ENCODE measurements around the gene KRTAP10-5. TPM values are rescaled to one million over a fixed set of nuclear protein-coding genes. Genes with fewer than 3 reads are reported as not detected.

Gene KRTAP10-5
- total RNA-seq, 5 donors from 2014 or later (not counting 1 experiment from before 2014, with no cell fraction given), result not detected

DNA sequence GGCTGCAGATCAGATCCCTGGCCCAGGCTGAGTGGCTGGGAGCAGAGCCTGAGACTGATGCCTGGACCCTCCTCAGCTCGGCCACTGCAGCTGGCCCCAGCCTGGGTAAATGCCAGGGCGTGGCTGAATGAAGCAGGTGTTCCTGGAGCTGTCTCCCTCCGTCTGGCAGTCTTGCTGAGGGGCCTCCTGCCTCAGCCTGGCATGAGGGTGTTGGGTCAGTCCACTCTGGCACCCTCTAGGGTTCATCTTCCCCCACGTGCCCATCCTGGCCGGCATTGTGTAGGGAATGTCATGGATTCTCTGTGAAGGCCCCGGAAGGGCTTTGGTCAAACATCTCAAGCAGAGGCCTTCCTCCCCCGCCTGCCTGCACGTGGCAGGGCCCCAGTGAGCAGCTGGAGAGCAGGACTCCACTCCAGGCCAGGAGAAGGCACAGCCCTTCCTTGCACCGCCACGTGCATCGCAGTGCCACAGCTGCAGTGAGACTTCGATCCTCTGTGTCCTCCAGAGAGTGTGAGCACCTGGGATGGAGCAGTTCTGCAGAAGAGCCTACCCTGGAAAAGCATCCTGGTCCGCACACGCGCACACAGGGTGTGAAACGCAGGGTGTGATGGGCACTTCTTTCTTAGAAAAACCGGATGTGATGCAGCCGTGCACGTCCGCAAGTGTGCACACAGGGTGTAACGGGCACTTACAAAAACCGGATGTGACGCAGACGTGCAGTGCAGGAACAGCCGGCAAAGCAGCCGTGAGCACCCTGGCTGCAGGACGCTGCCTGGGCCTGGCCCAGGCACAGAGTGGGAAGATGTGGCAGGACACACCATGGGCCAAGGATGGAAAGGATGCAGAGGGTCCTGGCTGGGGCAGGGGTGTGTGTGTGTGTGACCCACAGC, 11.5 kb downstream of the KRTAP10-5 start:
- ATAC-seq (replicated peaks in 1 of 4), result no peak

DNA sequence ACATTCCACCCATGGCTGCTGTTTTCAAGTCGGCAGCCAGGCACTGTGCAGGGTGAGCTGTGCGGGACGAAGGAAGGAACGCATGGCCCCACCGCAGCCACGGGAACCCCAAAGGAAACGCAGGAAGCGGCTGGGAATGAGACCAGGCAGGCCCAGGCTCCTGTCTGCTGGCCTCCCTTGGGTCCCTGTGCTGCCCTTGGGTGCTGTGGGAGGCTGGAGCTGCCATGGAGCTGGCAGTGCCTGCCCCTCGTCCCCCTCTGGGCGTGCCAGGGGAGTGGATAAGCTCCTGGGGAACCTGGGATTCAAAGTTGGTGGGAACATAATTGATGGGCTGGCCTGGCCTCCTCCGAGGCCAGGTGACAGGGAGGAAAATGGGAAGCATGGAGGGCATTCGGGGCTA, 12.1 kb downstream of the KRTAP10-5 start:
- Mint-ChIP-seq H3K27me3 (peaks cover 3 to 5% of the 10 kb centered on the region in 2 donors), H3K9me3 (peaks cover 0 to 2% (median 2%) of the 10 kb centered on the region in 3 donors), H3K4me1 (peaks cover 10 to 17% (median 14%) of the 10 kb centered on the region in 3 donors), H3K4me3 (no peak overlapping the region), H3K27ac (no peak overlapping the region), H3K36me3 (no peaks in the 10 kb centered on the region)
- peaks cover 0 to 28% of the 10 kb centered on the region in 2 experiments for H3K27me3 ChIP-seq (replicated peaks in 1 of 2; ENCODE audit: control insufficient read depth in 2 of 2, extremely low read depth in 1 of 2, insufficient read depth in 2 of 2, low read length in 1 of 2)
- ATAC-seq (replicated peaks in 1 of 4), result no peak
- no peaks in the 10 kb centered on the region for H3K36me3 ChIP-seq (ENCODE audit: control insufficient read depth in 2 of 2, extremely low read depth in 1 of 2, insufficient read depth in 1 of 2, low read length in 1 of 2)
- no peak overlapping the region for H3K27ac ChIP-seq (ENCODE audit: low read length)
- CTCF ChIA-PET, result interaction anchor here in 1 of 2 donors (0.5 kb wide), 1 partner anchor 92 kb away, joined by 3 read pairs; no protein-coding TSS in a partner anchor
- no peaks in the 10 kb centered on the region for H3K9me3 ChIP-seq
- peak in 1 of 35 experiments; percentile 19 for DNase-seq
- POLR2A ChIA-PET, result no interaction called here
- no peak overlapping the region for H3K4me3 ChIP-seq (ENCODE audit: control insufficient read depth in 1 of 2, extremely low read depth in 1 of 2, low read length in 1 of 2)
- 79% methylated on average over 10 of the region's 12 CpGs for WGBS (ENCODE audit: insufficient coverage)
- H3K4me1 ChIP-seq (ENCODE audit: control insufficient read depth in 1 of 2, extremely low read depth in 1 of 2, insufficient read depth in 2 of 2, low read length in 2 of 2), result no peaks in the 10 kb centered on the region

More for the DNA sequence above, 11.5 kb downstream of the KRTAP10-5 start:
- H3K9me3 Mint-ChIP-seq, result no peaks in the 10 kb centered on the region
- 82% methylated on average over 27 of the region's 27 CpGs for WGBS (ENCODE audit: insufficient coverage)
- H3K4me3 Mint-ChIP-seq, result no peak overlapping the region
- CTCF ChIA-PET, result interaction anchor here in 1 of 2 donors (0.5 kb wide), 1 partner anchor 92 kb away, joined by 3 read pairs; no protein-coding TSS in a partner anchor
- H3K36me3 Mint-ChIP-seq, result no peaks in the 10 kb centered on the region
- DNase-seq, result peak in 1 of 35 experiments; percentile 9
- no peaks in the 10 kb centered on the region for H3K4me1 ChIP-seq (ENCODE audit: control insufficient read depth in 1 of 2, extremely low read depth in 1 of 2, insufficient read depth in 2 of 2, low read length in 2 of 2)
- H3K9me3 ChIP-seq, result no peaks in the 10 kb centered on the region
- H3K4me3 ChIP-seq (ENCODE audit: control insufficient read depth in 1 of 2, extremely low read depth in 1 of 2, low read length in 1 of 2), result no peak overlapping the region
- no peak overlapping the region for H3K27ac ChIP-seq (ENCODE audit: low read length)
- H3K27me3 Mint-ChIP-seq, result peaks cover 3 to 5% of the 10 kb centered on the region in 2 donors
- H3K36me3 ChIP-seq (ENCODE audit: control insufficient read depth in 2 of 2, extremely low read depth in 1 of 2, insufficient read depth in 1 of 2, low read length in 1 of 2), result no peaks in the 10 kb centered on the region
- H3K27ac Mint-ChIP-seq, result no peak overlapping the region
- peaks cover 10 to 17% (median 14%) of the 10 kb centered on the region in 3 donors for H3K4me1 Mint-ChIP-seq
- H3K27me3 ChIP-seq (replicated peaks in 1 of 2; ENCODE audit: control insufficient read depth in 2 of 2, extremely low read depth in 1 of 2, insufficient read depth in 2 of 2, low read length in 1 of 2), result peaks cover 0 to 31% of the 10 kb centered on the region in 2 experiments
- POLR2A ChIA-PET, result no interaction called here

DNA sequence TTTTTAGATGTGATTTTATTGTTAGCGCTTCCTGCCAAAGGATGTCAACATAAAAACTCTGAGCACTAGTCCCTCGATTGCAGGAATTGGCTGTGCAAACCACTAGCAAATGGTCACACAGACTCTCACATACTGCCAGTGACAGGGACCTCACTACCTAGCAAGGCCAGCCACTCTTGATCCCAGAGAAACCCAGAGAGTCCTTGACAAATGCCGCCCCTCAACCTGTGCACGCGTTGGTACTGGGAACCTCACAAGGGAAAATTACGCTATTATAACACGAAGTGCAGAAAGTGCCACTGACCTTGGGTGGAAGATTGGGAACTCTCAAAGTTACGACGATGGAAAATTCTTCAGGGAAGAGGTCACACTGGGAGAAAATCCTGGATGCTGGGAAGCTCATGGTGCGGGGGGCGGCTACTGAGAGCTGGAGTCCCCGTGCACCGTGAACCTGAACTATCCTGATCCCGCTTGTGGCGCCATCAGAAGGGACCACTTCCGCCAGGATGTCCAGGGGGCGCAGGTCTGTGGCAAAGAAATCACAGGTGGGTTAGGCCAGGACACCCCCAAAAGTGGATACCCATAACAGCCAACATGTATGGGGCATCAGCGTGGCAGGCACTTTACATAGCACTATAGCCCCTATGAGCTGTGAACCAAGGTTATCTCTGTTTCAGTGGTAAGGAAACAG, 12.8 kb downstream of the KRTAP10-5 start:
- Mint-ChIP-seq H3K9me3 (peaks cover 0 to 8% (median 2%) of the 10 kb centered on the region in 3 donors), H3K27ac (no peak overlapping the region), H3K4me3 (no peak overlapping the region), H3K27me3 (peaks cover 3 to 5% of the 10 kb centered on the region in 2 donors), H3K4me1 (peaks cover 10 to 17% (median 14%) of the 10 kb centered on the region in 3 donors), H3K36me3 (no peaks in the 10 kb centered on the region)
- ChIA-PET POLR2A (no interaction called here), CTCF (no interaction called here)
- Histone ChIP-seq H3K9me3 (no peaks in the 10 kb centered on the region), H3K4me3 (ENCODE audit: control insufficient read depth in 1 of 2, extremely low read depth in 1 of 2, low read length in 1 of 2) (no peak overlapping the region), H3K27ac (ENCODE audit: low read length) (no peak overlapping the region), H3K4me1 (ENCODE audit: control insufficient read depth in 1 of 2, extremely low read depth in 1 of 2, insufficient read depth in 2 of 2, low read length in 2 of 2) (no peaks in the 10 kb centered on the region), H3K36me3 (ENCODE audit: control insufficient read depth in 2 of 2, extremely low read depth in 1 of 2, insufficient read depth in 1 of 2, low read length in 1 of 2) (no peaks in the 10 kb centered on the region), H3K27me3 (replicated peaks in 1 of 2; ENCODE audit: control insufficient read depth in 2 of 2, extremely low read depth in 1 of 2, insufficient read depth in 2 of 2, low read length in 1 of 2) (peaks cover 0 to 22% of the 10 kb centered on the region in 2 experiments)
- ATAC-seq (replicated peaks in 1 of 4) (no peak), DNase-seq (no peak)
- WGBS (ENCODE audit: insufficient coverage), result 96% methylated on average over 11 of the region's 18 CpGs

DNA sequence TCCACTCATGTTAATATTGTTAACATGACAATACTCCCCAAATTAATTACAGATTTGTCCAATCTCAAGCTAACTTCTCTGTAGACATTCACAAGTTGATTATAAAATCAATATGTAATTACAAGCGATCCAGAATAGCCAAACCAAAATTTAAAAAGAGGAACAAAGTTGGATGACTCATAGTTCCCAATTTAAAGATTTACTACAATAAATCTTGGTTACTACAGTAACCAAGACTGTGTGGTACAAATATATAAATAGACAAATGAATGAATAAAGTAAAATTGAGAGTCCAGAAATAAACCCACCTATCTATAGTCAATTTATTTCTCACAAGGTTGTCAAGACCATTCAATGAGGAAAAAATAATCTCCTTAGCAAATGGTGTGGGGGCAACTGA, 14.0 kb downstream of the KRTAP10-5 start:
- CTCF ChIA-PET, result no interaction called here
- H3K9me3 ChIP-seq, result no peaks in the 10 kb centered on the region
- Mint-ChIP-seq H3K27me3 (peaks cover 2 to 3% of the 10 kb centered on the region in 2 donors), H3K27ac (no peak overlapping the region), H3K9me3 (peaks cover 0 to 19% (median 11%) of the 10 kb centered on the region in 3 donors), H3K4me1 (peaks cover 10 to 17% (median 14%) of the 10 kb centered on the region in 3 donors), H3K4me3 (no peak overlapping the region), H3K36me3 (peaks cover 9% of the 10 kb centered on the region)
- no peak for DNase-seq
- no peaks in the 10 kb centered on the region for H3K36me3 ChIP-seq (ENCODE audit: control insufficient read depth in 2 of 2, extremely low read depth in 1 of 2, insufficient read depth in 1 of 2, low read length in 1 of 2)
- POLR2A ChIA-PET, result no interaction called here
- ATAC-seq (replicated peaks in 1 of 4), result no peak
- H3K4me3 ChIP-seq (ENCODE audit: control insufficient read depth in 1 of 2, extremely low read depth in 1 of 2, low read length in 1 of 2), result no peak overlapping the region
- peaks cover 0 to 18% of the 10 kb centered on the region in 2 experiments for H3K27me3 ChIP-seq (replicated peaks in 1 of 2; ENCODE audit: control insufficient read depth in 2 of 2, extremely low read depth in 1 of 2, insufficient read depth in 2 of 2, low read length in 1 of 2)
- H3K4me1 ChIP-seq (ENCODE audit: control insufficient read depth in 1 of 2, extremely low read depth in 1 of 2, insufficient read depth in 2 of 2, low read length in 2 of 2), result no peaks in the 10 kb centered on the region
- no CpG with 5 or more reads among the region's 1 CpG for WGBS (ENCODE audit: insufficient coverage)
- H3K27ac ChIP-seq (ENCODE audit: low read length), result no peak overlapping the region

DNA sequence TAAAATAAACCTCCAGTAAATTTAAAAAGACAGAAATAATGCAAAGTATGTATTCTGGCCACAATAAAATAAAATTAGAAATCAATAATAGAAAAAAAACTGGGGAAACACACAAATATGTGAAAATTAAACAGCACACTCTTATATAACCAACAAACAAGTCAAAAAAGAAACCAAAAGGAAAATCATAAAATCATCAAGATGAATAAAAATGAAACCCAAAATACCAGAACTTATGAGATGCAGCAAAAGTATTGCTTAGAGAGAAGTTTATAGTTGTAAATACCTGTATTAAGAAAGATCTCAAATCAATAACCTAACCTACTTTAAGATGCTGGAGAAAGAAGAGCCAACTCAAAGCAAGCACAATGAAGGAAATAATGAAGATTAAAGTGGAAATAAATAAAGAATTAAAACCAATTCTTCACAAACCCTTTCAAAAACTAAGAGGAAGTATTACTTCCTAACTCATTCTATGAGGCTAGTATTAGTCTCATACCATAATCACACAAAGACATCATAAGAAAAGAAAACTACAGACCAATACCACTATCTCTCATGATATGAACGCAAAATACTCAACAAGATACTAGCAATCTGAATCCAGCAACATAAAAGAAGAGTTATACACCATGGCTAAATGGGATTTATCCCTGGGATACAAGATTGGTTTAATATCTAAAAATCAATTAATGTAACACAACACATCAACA, 15.4 kb downstream of the KRTAP10-5 start:
- ATAC-seq (replicated peaks in 1 of 4), result no peak
- H3K27ac ChIP-seq (ENCODE audit: low read length), result peak overlapping the region; percentile 48
- peaks cover 0 to 3% of the 10 kb centered on the region in 2 donors for H3K27me3 Mint-ChIP-seq

DNA sequence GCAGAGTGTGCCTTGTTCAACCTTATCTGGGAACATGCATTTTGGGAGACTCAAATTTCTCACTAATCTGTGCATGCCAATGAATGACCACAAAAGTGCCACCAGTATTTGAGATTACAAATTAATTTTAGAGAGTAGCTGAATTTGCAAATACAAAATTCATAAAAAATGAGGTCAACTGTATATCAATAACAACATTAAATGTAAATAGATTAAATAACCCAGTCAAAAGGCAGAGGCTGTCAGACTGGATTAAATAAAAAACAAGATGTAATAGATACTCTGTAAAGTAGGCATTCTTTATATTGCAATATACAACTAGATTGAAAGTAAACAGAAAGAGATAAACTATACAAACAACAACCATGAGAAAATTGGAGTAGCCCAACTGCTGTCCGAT, 16.3 kb downstream of the KRTAP10-5 start:
- ChIA-PET POLR2A (no interaction called here), CTCF (no interaction called here)
- Histone ChIP-seq H3K4me3 (ENCODE audit: control insufficient read depth in 1 of 2, extremely low read depth in 1 of 2, low read length in 1 of 2) (no peak overlapping the region), H3K36me3 (ENCODE audit: control insufficient read depth in 2 of 2, extremely low read depth in 1 of 2, insufficient read depth in 1 of 2, low read length in 1 of 2) (no peaks in the 10 kb centered on the region), H3K27ac (ENCODE audit: low read length) (peak overlapping the region; percentile 48), H3K4me1 (ENCODE audit: control insufficient read depth in 1 of 2, extremely low read depth in 1 of 2, insufficient read depth in 2 of 2, low read length in 2 of 2) (no peaks in the 10 kb centered on the region), H3K9me3 (no peaks in the 10 kb centered on the region), H3K27me3 (replicated peaks in 1 of 2; ENCODE audit: control insufficient read depth in 2 of 2, extremely low read depth in 1 of 2, insufficient read depth in 2 of 2, low read length in 1 of 2) (peaks cover 0 to 6% of the 10 kb centered on the region in 2 experiments)
- Mint-ChIP-seq H3K27ac (peak overlapping the region in 1 of 2 donors; percentile 87), H3K4me3 (no peak overlapping the region), H3K4me1 (peaks cover 10 to 17% (median 14%) of the 10 kb centered on the region in 3 donors), H3K27me3 (peaks cover 0 to under 1% of the 10 kb centered on the region in 2 donors), H3K36me3 (peaks cover 9% of the 10 kb centered on the region), H3K9me3 (peaks cover 9 to 33% (median 15%) of the 10 kb centered on the region in 3 donors)
- WGBS (ENCODE audit: insufficient coverage), result no CpG with 5 or more reads among the region's 1 CpG
- DNase-seq (no peak), ATAC-seq (replicated peaks in 1 of 4) (no peak)

More for the DNA sequence above, 15.4 kb downstream of the KRTAP10-5 start:
- H3K27me3 ChIP-seq (replicated peaks in 1 of 2; ENCODE audit: control insufficient read depth in 2 of 2, extremely low read depth in 1 of 2, insufficient read depth in 2 of 2, low read length in 1 of 2), result peaks cover 0 to 15% of the 10 kb centered on the region in 2 experiments
- H3K9me3 ChIP-seq, result no peaks in the 10 kb centered on the region
- peaks cover 6 to 30% (median 15%) of the 10 kb centered on the region in 3 donors for H3K9me3 Mint-ChIP-seq
- peak overlapping the region in 2 of 3 donors; percentile 4 to 41 for H3K4me3 Mint-ChIP-seq
- H3K4me1 Mint-ChIP-seq, result peaks cover 10 to 17% (median 14%) of the 10 kb centered on the region in 3 donors
- H3K4me3 ChIP-seq (ENCODE audit: control insufficient read depth in 1 of 2, extremely low read depth in 1 of 2, low read length in 1 of 2), result no peak overlapping the region
- no peaks in the 10 kb centered on the region for H3K4me1 ChIP-seq (ENCODE audit: control insufficient read depth in 1 of 2, extremely low read depth in 1 of 2, insufficient read depth in 2 of 2, low read length in 2 of 2)
- H3K27ac Mint-ChIP-seq, result peak overlapping the region; percentile 80 to 87
- H3K36me3 Mint-ChIP-seq, result peaks cover 9% of the 10 kb centered on the region
- WGBS (ENCODE audit: insufficient coverage), result no CpG with 5 or more reads among the region's 1 CpG
- CTCF ChIA-PET, result no interaction called here
- DNase-seq, result no peak
- POLR2A ChIA-PET, result no interaction called here
- no peaks in the 10 kb centered on the region for H3K36me3 ChIP-seq (ENCODE audit: control insufficient read depth in 2 of 2, extremely low read depth in 1 of 2, insufficient read depth in 1 of 2, low read length in 1 of 2)

Data from T-cell (primary cell).